Embryonic facial prominence (tissue), 1 donor: ENCODE results near the gene SEMA6D.

ENCODE experiments used
- DNase-seq: peaks from one replicate; pipeline ENCODE4 v3.0.0-alpha.2; 2016; ENCODE audit errors: extremely low spot score

Gene SEMA6D

GRCh38 chr15:47822048-47822447 is 104.7 kb downstream of the SEMA6D start:
- no peak for DNase-seq
